ENCODE results near the gene ECEL1. TPM values are rescaled to one million over a fixed set of nuclear protein-coding genes. Genes with fewer than 3 reads are reported as not detected.

The ECEL1 gene
- total RNA-seq, 1 donor from 2014 or later: 3.9 TPM

- DNase-seq (ENCODE audit: low spot score): no peak
These were observed 10.8 kb upstream of the ECEL1 start for GRCh38 chr2:232498452-232498851.

GRCh38 chr2:232497348-232497747 lies 9.7 kb upstream of the ECEL1 start:
- no peak for DNase-seq (ENCODE audit: low spot score)

- DNase-seq (ENCODE audit: low spot score): no peak
These were observed 9.1 kb upstream of the ECEL1 start for GRCh38 chr2:232496501-232497270.

- DNase-seq (ENCODE audit: low spot score): no peak
These were observed 7.7 kb upstream of the ECEL1 start for GRCh38 chr2:232495292-232495691.

DNA sequence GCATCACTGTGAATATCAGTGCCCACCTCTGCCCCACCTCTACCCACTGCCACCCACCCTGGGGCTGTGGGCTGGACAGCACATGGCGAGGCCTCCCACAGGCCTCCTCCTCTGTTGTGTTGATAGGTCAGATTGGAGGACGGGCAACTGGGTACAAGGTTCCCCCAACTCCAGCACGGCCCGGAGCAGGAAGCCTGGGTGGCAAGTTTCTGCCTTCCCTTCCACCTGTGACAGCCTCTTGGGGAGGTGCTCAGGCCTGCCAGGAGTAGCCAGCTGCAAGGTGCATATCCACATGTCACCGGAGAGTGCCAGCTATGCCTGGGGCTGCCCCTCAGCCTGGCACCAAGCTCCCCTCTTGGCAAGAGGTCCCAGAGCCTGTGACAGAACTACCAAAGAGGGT lies 6.9 kb upstream of the ECEL1 start:
- DNase-seq (ENCODE audit: low spot score): no peak

DNA sequence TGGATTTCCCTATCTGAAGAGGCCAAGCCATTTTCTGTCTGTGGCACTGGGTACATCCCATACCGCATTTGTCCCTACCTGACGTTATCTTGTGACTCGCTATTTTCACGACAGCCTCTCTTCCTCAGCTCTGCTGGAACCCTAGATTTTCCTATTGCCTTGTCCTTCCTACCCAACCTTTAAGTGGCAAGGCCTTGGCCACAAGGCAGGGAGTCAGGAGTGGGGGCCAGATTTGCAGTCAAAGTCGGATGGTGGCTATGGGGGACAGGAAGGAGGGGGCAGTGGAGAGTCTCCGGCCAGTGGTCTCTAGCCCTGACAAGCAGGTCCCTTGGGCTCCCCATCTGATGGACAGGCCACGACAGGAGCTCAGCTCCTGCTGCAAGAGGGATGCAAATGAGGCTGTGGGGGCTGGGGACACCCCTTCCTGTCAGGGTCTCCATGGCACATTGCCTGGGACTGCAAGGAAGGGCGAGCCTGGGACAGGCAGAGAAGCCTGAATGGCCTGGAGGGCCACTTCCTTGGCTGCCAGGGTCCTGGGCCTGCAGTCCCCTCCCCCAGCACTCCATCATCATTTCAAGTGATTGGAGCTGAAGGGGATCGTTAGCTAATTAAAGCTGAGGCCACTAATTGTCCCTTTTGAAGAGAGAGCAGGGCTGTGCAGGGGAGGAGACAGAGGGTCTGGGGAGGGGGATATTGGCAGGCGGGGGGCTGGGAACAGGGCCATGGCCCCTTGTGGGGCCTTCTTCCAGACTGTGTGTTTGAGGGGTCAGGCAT lies 6.3 kb upstream of the ECEL1 start:
- no peak for DNase-seq (ENCODE audit: low spot score)

GRCh38 chr2:232492963-232493700 lies 5.5 kb upstream of the ECEL1 start:
- no peak for DNase-seq (ENCODE audit: low spot score)

GRCh38 chr2:232492236-232492848 lies 4.7 kb upstream of the ECEL1 start:
- no peak for DNase-seq (ENCODE audit: low spot score)

GRCh38 chr2:232491139-232491780 lies 3.6 kb upstream of the ECEL1 start:
- no peak for DNase-seq (ENCODE audit: low spot score)

GRCh38 chr2:232490221-232491138 lies 2.8 kb upstream of the ECEL1 start:
- DNase-seq (ENCODE audit: low spot score): no peak

GRCh38 chr2:232489516-232490220 lies 2.0 kb upstream of the ECEL1 start:
- no peak for DNase-seq (ENCODE audit: low spot score)

DNA sequence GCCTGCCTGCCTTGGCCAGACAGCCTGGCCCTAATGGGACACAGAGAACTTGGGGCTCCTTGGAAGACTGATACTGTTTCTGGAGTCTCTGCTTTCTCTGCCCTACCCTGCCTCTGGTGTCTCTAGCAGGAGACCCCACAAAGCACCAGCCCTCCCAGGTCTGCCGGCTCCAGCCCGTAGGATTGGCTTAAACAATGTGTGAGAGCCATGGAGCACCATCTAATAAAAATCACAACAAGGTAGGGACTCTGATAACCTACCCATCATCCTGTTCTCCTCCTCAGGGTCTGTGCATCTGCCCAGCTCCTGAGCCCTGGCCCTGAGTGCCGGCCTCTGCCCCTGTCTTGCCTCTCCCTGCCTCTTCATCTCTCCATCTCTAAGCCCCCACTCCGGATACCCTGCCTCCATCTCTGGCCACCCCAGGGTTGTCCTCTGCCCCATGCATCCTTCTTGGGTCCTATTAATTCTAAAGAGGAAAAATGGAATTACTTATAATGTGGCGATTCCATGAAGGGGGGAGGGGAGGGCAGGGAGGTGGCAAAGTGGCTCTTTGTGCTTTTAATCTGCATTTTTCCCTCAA lies 1.2 kb upstream of the ECEL1 start:
- no peak for DNase-seq (ENCODE audit: low spot score)

- DNase-seq (ENCODE audit: low spot score): no peak
These were observed 570 bp upstream of the ECEL1 start for GRCh38 chr2:232488097-232488711.

DNA sequence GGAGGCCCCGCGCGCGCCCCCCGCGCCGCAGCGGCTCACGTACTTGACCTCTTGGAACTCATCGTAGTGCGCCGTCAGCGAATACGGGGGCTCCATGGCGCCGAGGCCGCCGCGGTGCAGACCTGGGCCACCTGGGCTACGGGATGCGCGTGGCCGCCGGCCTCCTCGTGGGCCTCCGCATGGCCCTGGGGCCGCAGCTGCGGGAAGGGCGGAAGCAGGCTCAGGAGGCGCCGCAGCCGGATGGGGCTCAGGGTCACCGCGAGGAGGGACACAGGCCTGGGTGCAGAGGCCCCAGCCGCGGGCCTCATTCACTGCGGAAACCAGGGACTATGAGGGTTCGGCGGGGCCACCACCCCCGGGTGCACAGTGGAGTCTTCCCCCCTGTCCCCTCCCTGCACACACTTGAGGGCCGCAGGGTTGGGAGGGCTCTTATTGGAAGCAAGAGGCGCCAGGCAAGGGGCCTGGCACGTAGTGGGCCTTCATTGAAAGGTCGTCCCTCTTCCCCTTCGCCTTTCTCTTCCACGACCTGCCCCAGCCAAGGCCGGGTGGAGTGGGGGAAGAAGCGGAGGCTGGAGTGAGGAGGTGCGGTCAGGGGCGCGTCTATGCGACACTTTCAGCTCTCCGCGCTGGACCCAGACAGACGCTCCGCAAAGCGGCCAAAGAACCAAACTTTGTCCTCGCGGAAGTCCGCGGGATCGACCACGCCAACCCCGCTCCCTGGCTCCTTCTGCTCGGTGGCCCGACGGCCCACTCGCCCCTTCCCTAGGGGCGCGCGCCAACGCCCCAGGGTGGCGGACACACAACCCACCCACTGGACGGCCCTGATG lies 863 bp downstream of the ECEL1 start:
- DNase-seq (ENCODE audit: low spot score): no peak

GRCh38 chr2:232485757-232486557 lies 1.7 kb downstream of the ECEL1 start:
- DNase-seq (ENCODE audit: low spot score): no peak

DNA sequence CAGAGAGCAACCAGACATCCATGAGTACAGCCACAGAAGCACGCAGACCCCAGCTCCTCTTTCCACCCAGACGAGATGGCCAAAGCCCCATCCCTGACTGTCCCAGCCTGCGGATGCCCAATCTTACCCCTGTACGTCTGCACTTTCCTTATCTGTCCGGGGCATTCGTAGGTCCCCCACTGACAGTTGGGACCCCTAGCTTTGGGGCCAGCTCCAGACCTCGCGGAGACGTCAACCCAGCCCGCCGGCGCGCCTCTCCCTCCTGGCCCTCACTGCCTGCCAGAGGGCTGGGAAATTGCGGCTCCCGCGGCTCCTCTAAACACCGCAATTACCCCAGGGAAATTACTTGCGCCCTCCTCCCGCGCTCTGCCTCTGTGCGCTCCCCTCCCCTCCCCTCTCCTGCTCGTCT lies 2.3 kb downstream of the ECEL1 start:
- no peak for DNase-seq (ENCODE audit: low spot score)

All from umbilical cord (tissue), 2 donors.